NCI-H187 treated with DMSO at 0.1 percent for 48 hours (cell line): Measurements from ENCODE around the gene TKT.
"Not testable (repeated sequence)": the region's sequence is repeated elsewhere in the genome, so short reads cannot be mapped to it uniquely, and the experiment has no call there.

Experiments used
- DNase-seq: peaks from one replicate; lab custom pipeline; 2025; lab: John Stamatoyannopoulos, UW

TKT gene

GRCh38 chr3:53259427-53260259 lies 3.8 kb upstream of the TKT start:
- DNase-seq = no peak

- no peak for DNase-seq
These were observed 3.0 kb upstream of the TKT start for GRCh38 chr3:53258600-53259426.

- no peak for DNase-seq
These were observed 1.6 kb upstream of the TKT start for GRCh38 chr3:53257465-53257864.

GRCh38 chr3:53256704-53257055 lies 858 bp upstream of the TKT start:
- DNase-seq = no peak

GRCh38 chr3:53255423-53255774 lies 423 bp downstream of the TKT start:
- DNase-seq = no peak

GRCh38 chr3:53254509-53255422 lies 1.1 kb downstream of the TKT start:
- peak; percentile 13 for DNase-seq

GRCh38 chr3:53253707-53254508 lies 1.9 kb downstream of the TKT start:
- no peak for DNase-seq

GRCh38 chr3:53252947-53253322 lies 2.9 kb downstream of the TKT start:
- DNase-seq = not testable (repeated sequence)

GRCh38 chr3:53252096-53252946 lies 3.5 kb downstream of the TKT start:
- no peak for DNase-seq

- no peak for DNase-seq
These were observed 4.8 kb downstream of the TKT start for GRCh38 chr3:53250881-53251605.

- no peak for DNase-seq
These were observed 5.4 kb downstream of the TKT start for GRCh38 chr3:53250453-53250852.

GRCh38 chr3:53248161-53248560 lies 7.7 kb downstream of the TKT start:
- no peak for DNase-seq

GRCh38 chr3:53247619-53248018 lies 8.2 kb downstream of the TKT start:
- no peak for DNase-seq

GRCh38 chr3:53244271-53244670 lies 11.6 kb downstream of the TKT start:
- DNase-seq = no peak

GRCh38 chr3:53243785-53244184 lies 12.0 kb downstream of the TKT start:
- no peak for DNase-seq

- DNase-seq = no peak
These were observed 12.7 kb downstream of the TKT start for GRCh38 chr3:53243165-53243564.

- DNase-seq = no peak
These were observed 13.2 kb downstream of the TKT start for GRCh38 chr3:53242642-53243041.

GRCh38 chr3:53242155-53242554 lies 13.7 kb downstream of the TKT start:
- no peak for DNase-seq

GRCh38 chr3:53240989-53241972 lies 14.5 kb downstream of the TKT start:
- no peak for DNase-seq
